GM12801 (cell line): Measurements from ENCODE around the gene AMPD3.

Experiments
- TF ChIP-seq, protein P1 (sequence below): IDR thresholded peaks from one replicate; pipeline ENCODE4 v1.5.1; 2011; ENCODE audit warnings: control low read depth; ENCODE audit not compliant: insufficient read length; ENCODE audit errors: extremely low read depth

Gene AMPD3

DNA sequence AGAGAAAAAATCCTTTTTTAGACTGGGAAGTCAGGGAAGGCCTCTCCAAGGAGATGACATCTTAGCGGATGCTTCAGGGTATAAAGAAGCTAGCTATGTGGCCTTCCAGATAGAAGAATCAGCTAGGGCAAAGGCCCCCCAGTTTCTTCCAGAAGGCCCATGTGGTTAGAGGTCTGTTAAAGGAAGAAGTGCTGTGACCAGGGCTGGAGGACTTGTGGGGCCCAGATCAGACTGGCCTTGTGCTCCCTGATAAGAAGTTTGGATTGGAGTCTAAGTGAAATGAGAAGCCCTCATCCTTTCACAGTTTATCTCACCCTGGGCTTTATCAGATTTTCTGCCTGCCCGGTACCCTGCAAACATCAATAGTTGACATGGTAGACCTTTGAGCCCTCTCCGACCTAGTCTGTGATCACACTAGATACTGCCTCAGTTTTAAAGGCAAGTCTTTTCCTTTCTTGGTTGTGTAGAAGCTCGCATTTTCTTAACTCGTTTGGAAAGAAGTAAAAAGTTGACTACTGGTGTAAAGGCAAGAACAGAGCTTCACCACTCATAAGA is 7.8 kb downstream of the AMPD3 start:
- TF ChIP-seq, protein P1, sequence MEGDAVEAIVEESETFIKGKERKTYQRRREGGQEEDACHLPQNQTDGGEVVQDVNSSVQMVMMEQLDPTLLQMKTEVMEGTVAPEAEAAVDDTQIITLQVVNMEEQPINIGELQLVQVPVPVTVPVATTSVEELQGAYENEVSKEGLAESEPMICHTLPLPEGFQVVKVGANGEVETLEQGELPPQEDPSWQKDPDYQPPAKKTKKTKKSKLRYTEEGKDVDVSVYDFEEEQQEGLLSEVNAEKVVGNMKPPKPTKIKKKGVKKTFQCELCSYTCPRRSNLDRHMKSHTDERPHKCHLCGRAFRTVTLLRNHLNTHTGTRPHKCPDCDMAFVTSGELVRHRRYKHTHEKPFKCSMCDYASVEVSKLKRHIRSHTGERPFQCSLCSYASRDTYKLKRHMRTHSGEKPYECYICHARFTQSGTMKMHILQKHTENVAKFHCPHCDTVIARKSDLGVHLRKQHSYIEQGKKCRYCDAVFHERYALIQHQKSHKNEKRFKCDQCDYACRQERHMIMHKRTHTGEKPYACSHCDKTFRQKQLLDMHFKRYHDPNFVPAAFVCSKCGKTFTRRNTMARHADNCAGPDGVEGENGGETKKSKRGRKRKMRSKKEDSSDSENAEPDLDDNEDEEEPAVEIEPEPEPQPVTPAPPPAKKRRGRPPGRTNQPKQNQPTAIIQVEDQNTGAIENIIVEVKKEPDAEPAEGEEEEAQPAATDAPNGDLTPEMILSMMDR = no peak

DNA sequence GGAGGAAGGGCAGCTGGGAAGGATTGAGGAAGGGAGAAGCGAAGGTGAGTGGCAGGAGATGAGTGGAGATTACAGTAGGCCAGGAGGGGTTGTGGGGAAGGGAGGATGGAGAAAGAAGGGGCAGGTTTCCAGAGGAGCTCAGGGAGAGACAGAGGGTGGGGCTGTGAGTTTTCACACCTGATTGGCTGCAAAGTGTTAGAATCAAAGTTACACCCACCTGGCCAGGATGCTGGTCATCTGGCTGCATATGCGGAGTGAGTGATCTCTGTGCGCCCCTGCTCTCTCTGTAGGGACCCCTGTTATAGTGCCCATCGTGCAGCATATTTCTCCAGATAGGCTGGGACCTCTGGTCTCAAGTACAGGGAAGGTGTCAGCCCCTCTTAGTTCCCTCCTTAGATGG is 18.3 kb downstream of the AMPD3 start:
- TF ChIP-seq, protein P1 = no peak

- TF ChIP-seq, protein P1 = no peak
Observed at GRCh38 chr11:10474551-10474950, 19.5 kb downstream of the AMPD3 start.

- TF ChIP-seq, protein P1 = no peak
Observed at GRCh38 chr11:10476342-10476741, 21.3 kb downstream of the AMPD3 start.

DNA sequence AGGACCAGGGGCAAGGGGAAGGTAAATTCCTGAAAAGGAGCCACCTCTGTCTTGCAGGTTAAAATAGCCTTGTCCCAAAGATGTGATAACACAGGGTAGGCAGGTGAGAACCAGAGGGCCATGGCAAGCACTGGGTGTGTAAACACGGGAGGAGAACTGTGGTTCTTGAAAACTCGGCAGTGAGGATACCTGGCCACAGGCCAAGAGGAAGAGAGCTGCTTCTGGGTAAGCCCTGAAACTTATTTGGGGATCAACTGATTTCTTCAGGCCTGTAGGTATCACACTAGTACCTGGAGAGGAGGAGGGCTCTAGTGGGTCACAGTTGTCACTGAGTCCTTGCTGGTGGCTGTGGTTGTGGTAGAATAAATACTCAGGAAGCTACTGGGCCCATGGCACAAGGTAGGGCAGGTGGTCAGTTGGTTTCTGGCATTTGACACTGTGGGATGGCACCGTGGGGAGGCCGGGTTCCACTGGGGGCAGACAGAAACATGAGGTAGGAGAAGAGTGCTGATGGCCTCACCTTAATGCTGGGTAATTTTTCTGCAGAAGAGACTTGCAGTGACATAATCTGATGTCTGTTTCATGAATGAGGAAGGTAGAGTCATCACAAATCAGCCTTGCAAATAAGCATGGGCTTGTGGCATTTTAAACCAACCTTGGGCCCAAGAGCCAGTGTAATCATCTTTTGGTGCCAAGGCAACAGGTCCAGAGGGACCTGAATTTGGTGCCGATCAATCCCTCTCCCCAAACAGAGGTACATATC is 22.0 kb downstream of the AMPD3 start:
- TF ChIP-seq, protein P1 = no peak

- TF ChIP-seq, protein P1 = no peak
Observed at GRCh38 chr11:10477690-10478046, 22.6 kb downstream of the AMPD3 start.

DNA sequence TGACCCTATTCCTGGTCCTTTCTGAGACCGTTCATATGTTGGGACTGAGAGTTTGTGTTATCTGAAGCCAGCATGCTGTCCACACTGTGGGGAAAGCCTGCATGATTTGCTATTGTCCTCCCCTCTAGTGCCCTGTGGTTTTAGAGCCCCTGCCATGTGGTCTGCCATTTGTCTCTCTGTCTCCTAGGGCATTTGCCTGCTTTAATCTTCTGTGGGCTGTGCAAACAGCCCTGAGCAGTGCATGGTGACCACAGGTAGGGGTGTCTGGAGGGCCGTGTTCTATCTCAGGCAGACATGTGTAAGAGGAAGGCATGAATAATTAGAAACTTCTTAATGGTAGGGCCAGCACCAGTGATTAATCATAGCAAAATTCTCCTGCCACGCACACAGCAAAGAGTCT is 23.0 kb downstream of the AMPD3 start:
- TF ChIP-seq, protein P1 = no peak
